GM18502 (cell line): ENCODE data around the gene ETV6.

Experiments
- ATAC-seq: cut with Tn5 transposase; IDR thresholded peaks from one replicate; pipeline ENCODE4 v1.9.1; 2021; ENCODE audit warnings: mild to moderate bottlenecking; ENCODE audit not compliant: unreplicated experiment, poor library complexity

Gene ETV6

GRCh38 chr12:11836282-11837151, 187.0 kb downstream of the ETV6 start:
- peak; percentile 90 for ATAC-seq

GRCh38 chr12:11837216-11837934, 187.9 kb downstream of the ETV6 start:
- ATAC-seq: no peak

GRCh38 chr12:11838403-11838802, 188.9 kb downstream of the ETV6 start:
- no peak for ATAC-seq

GRCh38 chr12:11839091-11839641, 189.7 kb downstream of the ETV6 start:
- no peak for ATAC-seq

- no peak for ATAC-seq
Observed at GRCh38 chr12:11840366-11840765, 190.9 kb downstream of the ETV6 start.

- no peak for ATAC-seq
Observed at GRCh38 chr12:11846488-11846887, 197.0 kb downstream of the ETV6 start.

- no peak for ATAC-seq
Observed at GRCh38 chr12:11847539-11847938, 198.1 kb downstream of the ETV6 start.

GRCh38 chr12:11849757-11850504, 200.5 kb downstream of the ETV6 start:
- ATAC-seq: no peak

GRCh38 chr12:11853126-11853525, 203.7 kb downstream of the ETV6 start:
- no peak for ATAC-seq

- ATAC-seq: no peak
Observed at GRCh38 chr12:11854011-11854499, 204.6 kb downstream of the ETV6 start.

GRCh38 chr12:11855983-11856374, 206.5 kb downstream of the ETV6 start:
- no peak for ATAC-seq

GRCh38 chr12:11856971-11857370, 207.5 kb downstream of the ETV6 start:
- ATAC-seq: no peak

GRCh38 chr12:11859705-11860425, 210.4 kb downstream of the ETV6 start:
- no peak for ATAC-seq

- ATAC-seq: no peak
Observed at GRCh38 chr12:11861155-11861863, 211.8 kb downstream of the ETV6 start.

GRCh38 chr12:11861864-11862600, 212.6 kb downstream of the ETV6 start:
- no peak for ATAC-seq

- ATAC-seq: peak; percentile 53
Observed at GRCh38 chr12:11862798-11863197, 213.3 kb downstream of the ETV6 start.

GRCh38 chr12:11863478-11863906, 214.0 kb downstream of the ETV6 start:
- no peak for ATAC-seq

- no peak for ATAC-seq
Observed at GRCh38 chr12:11863988-11864387, 214.5 kb downstream of the ETV6 start.
